ENCODE results near the gene TMEFF2. TPM values are rescaled to one million over a fixed set of nuclear protein-coding genes. Genes with fewer than 3 reads are reported as not detected.

The TMEFF2 gene
- total and polyA plus RNA-seq, 2 donors (not counting 1 experiment from before 2014, with no cell fraction given) = not detected

DNA sequence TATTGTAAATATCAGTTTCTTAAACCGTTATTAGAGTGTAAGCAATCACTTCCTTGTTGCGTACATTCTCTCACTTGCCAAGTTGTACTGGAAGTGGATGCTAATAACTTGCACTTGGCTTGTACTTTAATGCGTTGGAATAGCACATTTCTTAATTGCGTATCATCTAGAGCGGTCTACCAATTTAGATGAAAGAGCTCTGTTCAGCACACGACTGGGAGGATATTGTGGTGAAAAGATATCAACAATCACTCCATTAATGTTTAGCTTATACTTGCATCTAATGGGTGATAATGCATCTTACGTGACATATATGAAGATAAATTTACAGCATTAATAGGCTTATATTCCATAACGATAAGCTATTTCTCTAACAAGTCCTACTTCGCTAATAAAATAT is 11.7 kb upstream of the TMEFF2 start:
- DNase-seq (no peak), ATAC-seq (ENCODE audit: low read depth) (no peak)
- peaks cover 9% of the 10 kb centered on the region for H3K27me3 Mint-ChIP-seq
- no peaks in the 10 kb centered on the region for H3K9me3 Mint-ChIP-seq (ENCODE audit: insufficient read depth)
- Histone ChIP-seq H3K27me3 (replicated peaks in 1 of 4; ENCODE audit: control extremely low read depth in 1 of 4, control insufficient read depth in 3 of 4, insufficient read depth in 4 of 4, low read length in 3 of 4) (no peaks in the 10 kb centered on the region), H3K4me1 (ENCODE audit: control insufficient read depth in 2 of 2, insufficient read depth in 2 of 2, low read length in 2 of 2) (no peaks in the 10 kb centered on the region), H3K79me2 (ENCODE audit: control insufficient read depth, insufficient read depth, low read length) (no peaks in the 10 kb centered on the region), H3K4me2 (replicated peaks; ENCODE audit: low read depth, low read length, poor library complexity, severe bottlenecking) (no peak overlapping the region), H3K4me3 (ENCODE audit: control extremely low read depth in 1 of 5, extremely low read depth in 1 of 5, insufficient read depth in 1 of 5, low read depth in 2 of 5, low read length in 4 of 5) (no peak overlapping the region), H2AFZ (ENCODE audit: insufficient read depth, low read depth, low read length, poor library complexity, severe bottlenecking) (no peak overlapping the region), H4K20me1 (ENCODE audit: control insufficient read depth, insufficient read depth, low read length, poor library complexity, severe bottlenecking) (no peaks in the 10 kb centered on the region), H3K9ac (ENCODE audit: low read length) (no peak overlapping the region), H3K36me3 (replicated peaks in 1 of 2; ENCODE audit: control extremely low read depth in 1 of 2, control insufficient read depth in 1 of 2, extremely low read depth in 1 of 2, insufficient read depth in 2 of 2, low read length in 1 of 2) (no peaks in the 10 kb centered on the region), H3K27ac (ENCODE audit: low read length in 2 of 2) (no peak overlapping the region), H3K9me3 (ENCODE audit: control extremely low read depth in 1 of 3, control insufficient read depth in 2 of 3, insufficient read depth in 1 of 3, low read length in 2 of 3) (no peaks in the 10 kb centered on the region)
- H3K27ac Mint-ChIP-seq = no peak overlapping the region
- intact Hi-C loops (cut with micrococcal nuclease) = no loop called here
- TF ChIP-seq, protein P1, sequence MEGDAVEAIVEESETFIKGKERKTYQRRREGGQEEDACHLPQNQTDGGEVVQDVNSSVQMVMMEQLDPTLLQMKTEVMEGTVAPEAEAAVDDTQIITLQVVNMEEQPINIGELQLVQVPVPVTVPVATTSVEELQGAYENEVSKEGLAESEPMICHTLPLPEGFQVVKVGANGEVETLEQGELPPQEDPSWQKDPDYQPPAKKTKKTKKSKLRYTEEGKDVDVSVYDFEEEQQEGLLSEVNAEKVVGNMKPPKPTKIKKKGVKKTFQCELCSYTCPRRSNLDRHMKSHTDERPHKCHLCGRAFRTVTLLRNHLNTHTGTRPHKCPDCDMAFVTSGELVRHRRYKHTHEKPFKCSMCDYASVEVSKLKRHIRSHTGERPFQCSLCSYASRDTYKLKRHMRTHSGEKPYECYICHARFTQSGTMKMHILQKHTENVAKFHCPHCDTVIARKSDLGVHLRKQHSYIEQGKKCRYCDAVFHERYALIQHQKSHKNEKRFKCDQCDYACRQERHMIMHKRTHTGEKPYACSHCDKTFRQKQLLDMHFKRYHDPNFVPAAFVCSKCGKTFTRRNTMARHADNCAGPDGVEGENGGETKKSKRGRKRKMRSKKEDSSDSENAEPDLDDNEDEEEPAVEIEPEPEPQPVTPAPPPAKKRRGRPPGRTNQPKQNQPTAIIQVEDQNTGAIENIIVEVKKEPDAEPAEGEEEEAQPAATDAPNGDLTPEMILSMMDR (IDR thresholded peaks at IDR 0.05) = no peak
- no peak for TF ChIP-seq EZH2 (IDR thresholded peaks at IDR 0.05; ENCODE audit: borderline replicate concordance, insufficient read depth, low read depth, low read length, poor library complexity, severe bottlenecking)
- 100% methylated on average over 4 of the region's 9 CpGs for WGBS (ENCODE audit: insufficient coverage)
- POLR2A ChIA-PET = no interaction called here
- H3K4me3 Mint-ChIP-seq = no peak overlapping the region
- no peaks in the 10 kb centered on the region for H3K4me1 Mint-ChIP-seq
- CTCF ChIA-PET = interaction anchor here (1.3 kb wide), 1 partner anchor 12 kb away, joined by 3 read pairs; the partner anchor contains the start of gene TMEFF2

DNA sequence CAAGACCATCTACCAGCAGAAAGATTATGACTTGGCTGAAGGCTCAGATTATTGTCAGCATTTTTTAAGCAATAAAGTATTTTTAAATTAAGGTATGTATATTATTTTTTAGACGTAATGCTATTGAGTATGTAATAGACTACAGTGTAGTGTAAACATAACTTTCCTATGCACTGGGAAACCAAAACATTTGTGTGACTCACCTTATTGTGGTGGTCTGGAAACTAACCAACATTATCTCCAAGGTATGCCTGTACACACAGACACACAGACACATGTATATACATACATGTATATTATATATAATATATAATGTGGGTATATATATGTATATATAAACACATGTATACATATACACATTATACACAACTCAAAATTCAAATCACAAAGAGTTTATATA is 9.1 kb upstream of the TMEFF2 start:
- TF ChIP-seq, protein P1 (IDR thresholded peaks at IDR 0.05) = no peak
- no peak for TF ChIP-seq EZH2 (IDR thresholded peaks at IDR 0.05; ENCODE audit: borderline replicate concordance, insufficient read depth, low read depth, low read length, poor library complexity, severe bottlenecking)
- Mint-ChIP-seq H3K4me1 (no peaks in the 10 kb centered on the region), H3K9me3 (ENCODE audit: insufficient read depth) (no peaks in the 10 kb centered on the region), H3K4me3 (no peak overlapping the region), H3K27me3 (peaks cover 11% of the 10 kb centered on the region), H3K27ac (no peak overlapping the region)
- Histone ChIP-seq H3K4me3 (ENCODE audit: control extremely low read depth in 1 of 5, extremely low read depth in 1 of 5, insufficient read depth in 1 of 5, low read depth in 2 of 5, low read length in 4 of 5) (no peak overlapping the region), H3K79me2 (ENCODE audit: control insufficient read depth, insufficient read depth, low read length) (no peaks in the 10 kb centered on the region), H3K9ac (ENCODE audit: low read length) (no peak overlapping the region), H2AFZ (ENCODE audit: insufficient read depth, low read depth, low read length, poor library complexity, severe bottlenecking) (no peak overlapping the region), H3K4me2 (replicated peaks; ENCODE audit: low read depth, low read length, poor library complexity, severe bottlenecking) (no peak overlapping the region), H4K20me1 (ENCODE audit: control insufficient read depth, insufficient read depth, low read length, poor library complexity, severe bottlenecking) (no peaks in the 10 kb centered on the region), H3K4me1 (ENCODE audit: control insufficient read depth in 2 of 2, insufficient read depth in 2 of 2, low read length in 2 of 2) (no peaks in the 10 kb centered on the region), H3K27ac (ENCODE audit: low read length in 2 of 2) (no peak overlapping the region), H3K9me3 (ENCODE audit: control extremely low read depth in 1 of 3, control insufficient read depth in 2 of 3, insufficient read depth in 1 of 3, low read length in 2 of 3) (no peaks in the 10 kb centered on the region), H3K36me3 (replicated peaks in 1 of 2; ENCODE audit: control extremely low read depth in 1 of 2, control insufficient read depth in 1 of 2, extremely low read depth in 1 of 2, insufficient read depth in 2 of 2, low read length in 1 of 2) (no peaks in the 10 kb centered on the region), H3K27me3 (replicated peaks in 1 of 4; ENCODE audit: control extremely low read depth in 1 of 4, control insufficient read depth in 3 of 4, insufficient read depth in 4 of 4, low read length in 3 of 4) (no peaks in the 10 kb centered on the region)
- no peak for DNase-seq
- no CpG with 5 or more reads among the region's 1 CpG for WGBS (ENCODE audit: insufficient coverage)
- ChIA-PET CTCF (interaction anchor here (0.7 kb wide), 1 partner anchor 12 kb away, joined by 3 read pairs; no protein-coding TSS in a partner anchor), POLR2A (no interaction called here)
- ATAC-seq (ENCODE audit: low read depth) = no peak
- intact Hi-C loops (cut with micrococcal nuclease) = no loop called here

All from B cell (primary cell).